ENCODE results near the gene AXIN1. TPM values are rescaled to one million over a fixed set of nuclear protein-coding genes. Genes with fewer than 3 reads are reported as not detected.

The AXIN1 gene
- total and polyA plus RNA-seq, 2 donors (not counting 3 experiments of a cell fraction or from before 2014, with no cell fraction given), result 8.3 to 21.9 TPM

- H2AFZ ChIP-seq (ENCODE audit: low read depth, low read length), result no peak overlapping the region
- CTCF ChIA-PET, result no interaction called here
- peaks cover 0 to 2% of the 10 kb centered on the region in 2 experiments for H3K36me3 ChIP-seq (ENCODE audit: control insufficient read depth in 2 of 2, extremely low read depth in 1 of 2, insufficient read depth in 2 of 2, low read length in 2 of 2)
- peaks cover 16% of the 10 kb centered on the region for H3K4me1 ChIP-seq (ENCODE audit: control insufficient read depth, extremely low read depth, insufficient read depth, low read length)
- intact Hi-C loops (cut with micrococcal nuclease), result no loop called here
- no TSS peak for BruUV-seq (replicated peaks)
- H3K4me3 ChIP-seq (replicated peaks in 1 of 3; ENCODE audit: insufficient read depth in 1 of 3, low read depth in 1 of 3, low read length in 3 of 3), result no peak overlapping the region
- H3K79me2 ChIP-seq (ENCODE audit: control insufficient read depth, insufficient read depth, low read length), result peaks cover 59% of the 10 kb centered on the region
- DNase-seq (ENCODE audit: low read depth, low spot score) (no peak), FAIRE-seq (no peak)
- H3K4me2 ChIP-seq (ENCODE audit: insufficient read depth, low read length), result no peak overlapping the region
- H4K20me1 ChIP-seq (replicated peaks; ENCODE audit: control insufficient read depth, extremely low read depth, insufficient read depth, low read length), result no peaks in the 10 kb centered on the region
- POLR2A ChIA-PET, result no interaction called here
- no peaks in the 10 kb centered on the region for H3K9me1 ChIP-seq (replicated peaks; ENCODE audit: control insufficient read depth, extremely low read depth, insufficient read depth, low read length)
- no peaks in the 10 kb centered on the region for H3K9me3 ChIP-seq (replicated peaks; ENCODE audit: control insufficient read depth, insufficient read depth, low read length)
- no peak overlapping the region for H3K9ac ChIP-seq (replicated peaks; ENCODE audit: extremely low read depth, insufficient read depth, low read length)
- dilution Hi-C loops (cut with MboI; ENCODE audit: extremely low pct_ligation_motif_present, low sequenced_read_pairs), result no loop called here
- H3K27ac ChIP-seq (ENCODE audit: insufficient read depth, low read depth, low read length), result no peak overlapping the region
- no peaks in the 10 kb centered on the region for H3K27me3 ChIP-seq (ENCODE audit: control insufficient read depth in 2 of 2, insufficient read depth in 2 of 2, low read length in 2 of 2)
- TF ChIP-seq EZH2 (IDR thresholded peaks at IDR 0.05; ENCODE audit: borderline replicate concordance, low read depth, low read length, severe bottlenecking) (no peak), MAX (IDR thresholded peaks at IDR 0.05; ENCODE audit: insufficient read depth, insufficient read length) (no peak), CTCF (IDR thresholded peaks at IDR 0.05; ENCODE audit: extremely low read depth in 1 of 2, insufficient read depth in 1 of 2, low read depth in 1 of 2, low read length in 2 of 2) (no peak), GATA2 (IDR thresholded peaks at IDR 0.05; ENCODE audit: insufficient read depth, insufficient read length, low read depth, low read length) (no peak), POLR2A (IDR thresholded peaks at IDR 0.05; ENCODE audit: low read depth, low read length) (no peak), MYC (IDR thresholded peaks at IDR 0.05; ENCODE audit: low read depth, low read length) (no peak), FOS (IDR thresholded peaks at IDR 0.05; ENCODE audit: borderline replicate concordance, insufficient read depth, low read length) (no peak), POLR2AphosphoS5 (IDR thresholded peaks at IDR 0.05; ENCODE audit: insufficient read depth, low read depth, low read length) (no peak), JUN (IDR thresholded peaks at IDR 0.05; ENCODE audit: borderline replicate concordance, insufficient read depth, insufficient read length, low read depth) (no peak)
These were observed 28.4 kb downstream of the AXIN1 start for GRCh38 chr16:324201-324450.

Data from endothelial cell of umbilical vein (primary cell).